ENCODE measurements around the gene UNC5C.

GRCh38 chr4:95249426-95250021, 299.2 kb downstream of the UNC5C start:
- TF ChIP-seq, protein P1, sequence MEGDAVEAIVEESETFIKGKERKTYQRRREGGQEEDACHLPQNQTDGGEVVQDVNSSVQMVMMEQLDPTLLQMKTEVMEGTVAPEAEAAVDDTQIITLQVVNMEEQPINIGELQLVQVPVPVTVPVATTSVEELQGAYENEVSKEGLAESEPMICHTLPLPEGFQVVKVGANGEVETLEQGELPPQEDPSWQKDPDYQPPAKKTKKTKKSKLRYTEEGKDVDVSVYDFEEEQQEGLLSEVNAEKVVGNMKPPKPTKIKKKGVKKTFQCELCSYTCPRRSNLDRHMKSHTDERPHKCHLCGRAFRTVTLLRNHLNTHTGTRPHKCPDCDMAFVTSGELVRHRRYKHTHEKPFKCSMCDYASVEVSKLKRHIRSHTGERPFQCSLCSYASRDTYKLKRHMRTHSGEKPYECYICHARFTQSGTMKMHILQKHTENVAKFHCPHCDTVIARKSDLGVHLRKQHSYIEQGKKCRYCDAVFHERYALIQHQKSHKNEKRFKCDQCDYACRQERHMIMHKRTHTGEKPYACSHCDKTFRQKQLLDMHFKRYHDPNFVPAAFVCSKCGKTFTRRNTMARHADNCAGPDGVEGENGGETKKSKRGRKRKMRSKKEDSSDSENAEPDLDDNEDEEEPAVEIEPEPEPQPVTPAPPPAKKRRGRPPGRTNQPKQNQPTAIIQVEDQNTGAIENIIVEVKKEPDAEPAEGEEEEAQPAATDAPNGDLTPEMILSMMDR (IDR thresholded peaks at IDR 0.05; ENCODE audit: low read depth, low read length, missing input control), result no peak
- no peak for TF ChIP-seq FOXA2 (IDR thresholded peaks at IDR 0.05)
